SJCRH30 (cell line): ENCODE results near the gene IFNB1. TPM values are rescaled to one million over a fixed set of nuclear protein-coding genes. Genes with fewer than 3 reads are reported as not detected.

Experiments
- DNase-seq, 2 experiments: peaks; one replicate each; pipeline ENCODE4 v3.0.0-alpha.2; 2015 to 2020
- H3K27ac ChIP-seq: fragments of 250-450 bp; sonication (Bioruptor Pico); 2 replicates; pipeline ENCODE4 v1.5.1; 2020; ENCODE audit warnings: mild to moderate bottlenecking, moderate library complexity
- H3K27me3 ChIP-seq: fragments of 250-450 bp; sonication (Bioruptor Pico); 2 replicates; pipeline ENCODE4 v1.5.1; 2020; ENCODE audit warnings: mild to moderate bottlenecking, moderate library complexity
- H3K36me3 ChIP-seq: fragments of 250-450 bp; sonication (Bioruptor Pico); 2 replicates; pipeline ENCODE4 v1.5.1; 2020; ENCODE audit warnings: mild to moderate bottlenecking, moderate library complexity
- H3K4me1 ChIP-seq: fragments of 250-450 bp; sonication (Bioruptor Pico); 2 replicates; pipeline ENCODE4 v1.5.1; 2020; ENCODE audit warnings: mild to moderate bottlenecking, moderate library complexity
- H3K4me3 ChIP-seq: fragments of 250-450 bp; sonication (Bioruptor Pico); 2 replicates; pipeline ENCODE4 v1.5.1; 2020; ENCODE audit warnings: mild to moderate bottlenecking, moderate library complexity
- H3K9me3 ChIP-seq: fragments of 250-450 bp; sonication (Bioruptor Pico); replicated peaks from 2 replicates; pipeline ENCODE4 v1.5.1; 2020; ENCODE audit warnings: mild to moderate bottlenecking, moderate library complexity
- total RNA-seq: library from RNA; depleted of rRNA; stranded (reverse); fragments of >200 nt; shearing (Covaris generic); gene quantifications from 2 replicates; pipeline ENCODE4 v1.2.3, GENCODE V29; 2014; rRNA removed

Gene IFNB1
- total RNA-seq: not detected in 2 replicates

DNA sequence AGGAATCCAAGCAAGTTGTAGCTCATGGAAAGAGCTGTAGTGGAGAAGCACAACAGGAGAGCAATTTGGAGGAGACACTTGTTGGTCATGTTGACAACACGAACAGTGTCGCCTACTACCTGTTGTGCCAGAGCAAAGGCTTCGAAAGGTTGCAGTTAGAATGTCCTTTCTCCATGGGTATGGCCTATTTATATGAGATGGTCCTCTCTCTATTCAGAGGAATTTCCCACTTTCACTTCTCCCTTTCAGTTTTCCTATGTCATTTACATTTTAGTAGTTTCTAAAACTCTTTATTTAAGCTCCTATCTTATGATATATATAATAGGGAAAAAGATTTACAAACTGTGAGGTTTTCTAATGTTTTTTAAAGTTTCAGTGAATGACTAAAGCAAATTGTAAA is at the start of gene IFNB1:
Gene IFNB1 (minus strand): TSS at position 162 of the 400 bp plus-strand sequence. CDS start 73 bp downstream, at position 89.
- H3K27me3 ChIP-seq: no peaks in the 10 kb centered on the region

GRCh38 chr9:21121595-21122251 is 44.0 kb upstream of the IFNB1 start:
- no peak for DNase-seq

More for the DNA sequence above, at the start of gene IFNB1:
- Histone ChIP-seq H3K9me3 (no peaks in the 10 kb centered on the region), H3K27ac (no peak within 1 kb of the TSS), H3K4me1 (no peaks in the 10 kb centered on the region), H3K36me3 (no peaks in the 10 kb centered on the region), H3K4me3 (no peak within 1 kb of the TSS)
- DNase-seq: no peak

GRCh38 chr9:21121079-21121478 is 43.3 kb upstream of the IFNB1 start:
- H3K9me3 ChIP-seq: no peaks in the 10 kb centered on the region
- H3K27me3 ChIP-seq: no peaks in the 10 kb centered on the region
- H3K27ac ChIP-seq: no peak overlapping the region
- peak in 1 of 2 experiments; percentile 40 for DNase-seq
- no peaks in the 10 kb centered on the region for H3K4me1 ChIP-seq
- no peak overlapping the region for H3K4me3 ChIP-seq
- no peaks in the 10 kb centered on the region for H3K36me3 ChIP-seq

More at GRCh38 chr9:21121595-21122251, 44.0 kb upstream of the IFNB1 start:
- no peak overlapping the region for H3K4me3 ChIP-seq
- H3K4me1 ChIP-seq: no peaks in the 10 kb centered on the region
- H3K27me3 ChIP-seq: no peaks in the 10 kb centered on the region
- no peaks in the 10 kb centered on the region for H3K36me3 ChIP-seq
- H3K9me3 ChIP-seq: no peaks in the 10 kb centered on the region
- no peak overlapping the region for H3K27ac ChIP-seq

DNA sequence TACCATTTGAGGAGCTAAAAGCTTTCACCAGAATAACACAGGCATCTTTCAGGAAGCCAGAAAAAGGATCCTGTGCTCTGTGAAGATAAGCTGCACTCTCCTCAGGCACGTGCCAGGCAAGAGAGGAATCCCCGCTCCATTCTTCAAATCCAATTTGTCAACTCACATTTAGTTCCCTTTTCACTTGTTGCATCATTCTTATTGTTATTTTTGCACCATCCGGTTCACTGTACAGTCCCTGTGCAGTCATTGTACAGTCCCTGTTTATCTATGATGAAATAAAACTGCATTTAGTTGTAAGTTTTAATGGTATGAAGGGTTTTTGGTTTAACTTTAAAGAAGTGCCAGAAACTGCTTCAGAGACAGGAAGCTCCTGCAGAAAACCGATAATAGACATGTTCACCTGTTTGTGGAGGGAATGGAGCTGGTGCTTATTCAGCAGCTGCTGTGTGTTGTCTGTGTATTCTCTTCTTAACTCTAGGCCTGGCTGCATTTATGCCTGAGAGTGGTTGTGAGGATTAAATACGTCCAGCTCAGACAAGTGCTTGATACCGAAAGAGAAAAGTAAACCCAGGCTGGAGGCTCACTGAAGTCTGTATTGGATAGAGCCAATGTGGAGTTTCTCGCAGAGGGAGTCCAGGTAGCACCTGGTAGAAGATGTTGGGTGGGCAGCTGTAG is 41.5 kb upstream of the IFNB1 start:
- H3K4me1 ChIP-seq: no peaks in the 10 kb centered on the region
- no peaks in the 10 kb centered on the region for H3K9me3 ChIP-seq
- no peak overlapping the region for H3K4me3 ChIP-seq
- H3K27me3 ChIP-seq: no peaks in the 10 kb centered on the region
- no peaks in the 10 kb centered on the region for H3K36me3 ChIP-seq
- no peak overlapping the region for H3K27ac ChIP-seq
- peak in 1 of 2 experiments; percentile 26 for DNase-seq

GRCh38 chr9:21114311-21114710 is 36.6 kb upstream of the IFNB1 start:
- no peaks in the 10 kb centered on the region for H3K36me3 ChIP-seq
- no peaks in the 10 kb centered on the region for H3K27me3 ChIP-seq
- no peaks in the 10 kb centered on the region for H3K9me3 ChIP-seq
- H3K4me3 ChIP-seq: no peak overlapping the region
- no peak for DNase-seq
- no peaks in the 10 kb centered on the region for H3K4me1 ChIP-seq
- no peak overlapping the region for H3K27ac ChIP-seq

GRCh38 chr9:21110708-21111576 is 33.2 kb upstream of the IFNB1 start:
- Histone ChIP-seq H3K4me1 (no peaks in the 10 kb centered on the region), H3K27ac (no peak overlapping the region), H3K36me3 (no peaks in the 10 kb centered on the region), H3K27me3 (no peaks in the 10 kb centered on the region), H3K4me3 (no peak overlapping the region), H3K9me3 (no peaks in the 10 kb centered on the region)
- DNase-seq: peak; percentile 13 to 75

- no peaks in the 10 kb centered on the region for H3K9me3 ChIP-seq
- H3K4me1 ChIP-seq: no peaks in the 10 kb centered on the region
- no peak overlapping the region for H3K4me3 ChIP-seq
- no peaks in the 10 kb centered on the region for H3K27me3 ChIP-seq
- H3K36me3 ChIP-seq: no peaks in the 10 kb centered on the region
- H3K27ac ChIP-seq: no peak overlapping the region
- no peak for DNase-seq
Measured at GRCh38 chr9:21104787-21105186, 27.0 kb upstream of the IFNB1 start.

- Histone ChIP-seq H3K4me1 (no peaks in the 10 kb centered on the region), H3K9me3 (no peaks in the 10 kb centered on the region), H3K27me3 (no peaks in the 10 kb centered on the region), H3K36me3 (no peaks in the 10 kb centered on the region), H3K4me3 (no peak overlapping the region), H3K27ac (no peak overlapping the region)
- no peak for DNase-seq
Measured at GRCh38 chr9:21102305-21102704, 24.6 kb upstream of the IFNB1 start.

DNA sequence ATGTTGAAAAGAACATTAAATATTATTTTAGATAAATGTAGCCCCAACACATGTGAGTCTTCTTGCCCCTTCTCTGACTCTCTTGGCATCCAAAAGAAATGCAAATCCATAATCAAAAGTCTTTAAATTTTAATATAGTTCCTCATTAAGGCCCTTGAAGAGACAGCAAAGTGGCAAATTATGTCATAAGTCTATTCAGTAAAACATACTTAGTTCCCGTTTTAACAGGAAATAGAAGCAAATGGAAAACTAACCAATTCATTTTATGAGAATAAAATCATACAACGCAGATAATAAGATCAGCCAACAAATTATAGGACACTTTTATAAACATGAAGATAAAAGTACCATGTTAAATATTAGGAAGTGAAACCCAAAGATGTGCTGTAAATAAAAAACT is 20.1 kb upstream of the IFNB1 start:
- Histone ChIP-seq H3K9me3 (no peaks in the 10 kb centered on the region), H3K27me3 (no peaks in the 10 kb centered on the region), H3K4me1 (no peaks in the 10 kb centered on the region), H3K4me3 (no peak overlapping the region), H3K27ac (no peak overlapping the region), H3K36me3 (no peaks in the 10 kb centered on the region)
- DNase-seq: no peak

DNA sequence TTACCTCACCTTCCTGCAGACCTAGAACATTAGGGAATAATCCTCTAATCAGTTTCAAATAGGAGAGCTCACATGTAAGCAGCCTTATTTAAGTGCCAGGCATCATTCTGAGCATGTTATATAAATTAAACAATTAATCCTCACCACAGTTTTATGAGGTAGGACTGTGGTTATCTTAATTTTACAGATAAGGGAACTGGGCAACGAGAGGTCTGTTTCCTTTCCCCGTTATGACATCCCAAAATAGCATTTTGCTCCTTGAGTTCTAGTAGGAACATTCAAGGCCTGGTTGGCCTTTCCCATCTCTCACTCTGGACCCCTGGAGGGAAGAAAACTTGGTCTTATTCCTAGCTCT is 19.1 kb upstream of the IFNB1 start:
- DNase-seq: no peak
- no peak overlapping the region for H3K4me3 ChIP-seq
- H3K9me3 ChIP-seq: no peaks in the 10 kb centered on the region
- H3K4me1 ChIP-seq: no peaks in the 10 kb centered on the region
- no peak overlapping the region for H3K27ac ChIP-seq
- H3K27me3 ChIP-seq: no peaks in the 10 kb centered on the region
- no peaks in the 10 kb centered on the region for H3K36me3 ChIP-seq

DNA sequence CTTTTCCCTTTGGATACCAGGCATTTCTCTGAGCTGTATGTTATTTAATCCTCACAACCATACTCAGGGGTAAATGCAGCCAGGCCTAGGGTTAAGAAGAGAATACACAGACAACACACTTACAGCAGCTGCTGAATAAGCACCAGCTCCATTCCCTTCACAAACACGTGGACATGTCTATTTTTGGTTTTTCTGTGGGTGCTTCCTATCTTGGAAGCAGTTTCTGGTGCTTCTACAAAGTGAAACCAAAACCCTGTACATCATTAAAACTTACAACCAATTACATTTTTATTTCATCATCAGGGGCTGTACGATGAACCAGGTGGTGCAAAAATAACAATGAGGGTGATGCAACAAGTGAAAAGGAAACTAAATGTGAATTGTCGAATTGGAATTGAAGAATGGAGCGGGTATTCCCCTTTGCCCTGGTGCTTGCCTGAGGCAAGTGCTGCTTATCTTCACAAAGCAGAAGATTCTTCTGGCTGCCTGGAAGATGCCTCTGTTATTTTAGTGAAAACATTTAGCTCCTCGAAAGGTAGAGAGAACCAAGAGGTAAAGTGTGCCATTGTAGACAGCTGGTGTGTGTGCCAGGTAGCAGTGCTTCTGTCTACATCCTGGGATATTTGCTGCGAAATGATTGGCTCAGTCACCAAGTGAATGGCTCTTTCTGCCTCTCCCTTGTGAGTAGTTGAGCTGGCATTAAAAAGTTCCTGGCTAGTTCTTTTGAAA is 18.6 kb upstream of the IFNB1 start:
- no peak overlapping the region for H3K27ac ChIP-seq
- no peak for DNase-seq
- H3K36me3 ChIP-seq: no peaks in the 10 kb centered on the region
- H3K27me3 ChIP-seq: no peaks in the 10 kb centered on the region
- H3K9me3 ChIP-seq: no peaks in the 10 kb centered on the region
- H3K4me3 ChIP-seq: peak overlapping the region; percentile 28
- no peaks in the 10 kb centered on the region for H3K4me1 ChIP-seq

GRCh38 chr9:21095561-21095960 is 17.8 kb upstream of the IFNB1 start:
- Histone ChIP-seq H3K9me3 (no peaks in the 10 kb centered on the region), H3K27ac (no peak overlapping the region), H3K4me3 (no peak overlapping the region), H3K36me3 (no peaks in the 10 kb centered on the region), H3K4me1 (no peaks in the 10 kb centered on the region), H3K27me3 (no peaks in the 10 kb centered on the region)
- no peak for DNase-seq

- Histone ChIP-seq H3K27me3 (no peaks in the 10 kb centered on the region), H3K4me1 (no peaks in the 10 kb centered on the region), H3K27ac (no peak overlapping the region), H3K36me3 (no peaks in the 10 kb centered on the region), H3K4me3 (no peak overlapping the region), H3K9me3 (no peaks in the 10 kb centered on the region)
- no peak for DNase-seq
Measured at GRCh38 chr9:21086538-21086937, 8.8 kb upstream of the IFNB1 start.

GRCh38 chr9:21085005-21085404 is 7.3 kb upstream of the IFNB1 start:
- no peaks in the 10 kb centered on the region for H3K27me3 ChIP-seq
- DNase-seq: no peak
- H3K4me3 ChIP-seq: no peak overlapping the region
- H3K4me1 ChIP-seq: no peaks in the 10 kb centered on the region
- H3K36me3 ChIP-seq: no peaks in the 10 kb centered on the region
- no peaks in the 10 kb centered on the region for H3K9me3 ChIP-seq
- no peak overlapping the region for H3K27ac ChIP-seq
